ENCODE measurements around the gene KCNIP3.

KCNIP3 gene

DNA sequence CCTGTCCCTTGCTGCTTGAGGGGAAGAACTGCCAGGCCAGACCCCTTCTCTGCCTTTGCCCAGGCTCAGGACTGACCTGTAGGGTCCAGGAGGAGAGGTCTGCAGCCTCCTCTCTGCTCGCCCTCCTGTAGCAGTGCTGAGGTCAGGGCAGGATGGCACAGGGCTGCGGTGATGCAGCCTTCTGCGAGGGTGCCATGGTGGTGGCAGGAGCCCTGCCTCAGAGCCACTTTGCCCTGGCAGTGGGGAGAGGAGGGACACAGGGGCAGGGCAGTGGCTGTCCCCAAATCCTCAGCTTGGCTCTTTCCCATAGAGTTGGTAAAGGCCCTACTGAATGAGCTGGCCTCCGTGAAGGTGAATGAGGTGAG, 22.0 kb upstream of the KCNIP3 start:
- no peak for FAIRE-seq

DNA sequence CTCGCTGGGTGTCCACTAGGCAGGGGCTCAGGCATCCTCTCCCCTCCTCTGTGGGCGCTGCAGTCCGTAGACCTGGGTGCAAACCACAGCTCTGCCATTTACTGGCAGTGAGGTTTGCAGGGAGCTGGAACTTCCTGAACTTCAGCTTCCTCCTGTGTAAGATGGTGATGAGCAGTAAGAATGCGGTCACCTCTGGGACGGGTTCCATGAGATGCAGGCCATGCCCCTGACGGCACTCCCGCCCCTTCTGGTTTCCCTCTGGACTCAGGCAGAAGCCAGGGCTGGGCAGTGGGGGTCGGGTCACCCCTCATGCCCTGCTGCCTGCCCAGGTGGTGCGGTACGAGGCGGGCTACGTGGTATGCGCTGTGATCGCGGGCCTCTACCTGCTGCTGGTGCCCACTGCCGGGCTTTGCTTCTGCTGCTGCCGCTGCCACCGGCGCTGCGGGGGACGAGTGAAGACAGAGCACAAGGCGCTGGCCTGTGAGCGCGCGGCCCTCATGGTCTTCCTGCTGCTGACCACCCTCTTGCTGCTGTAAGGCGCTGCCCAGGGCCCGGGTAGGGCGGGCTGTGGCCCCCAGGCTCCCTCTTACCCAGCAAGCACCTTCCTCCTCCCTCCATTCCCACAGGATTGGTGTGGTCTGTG, 21.4 kb upstream of the KCNIP3 start:
- FAIRE-seq = no peak

DNA sequence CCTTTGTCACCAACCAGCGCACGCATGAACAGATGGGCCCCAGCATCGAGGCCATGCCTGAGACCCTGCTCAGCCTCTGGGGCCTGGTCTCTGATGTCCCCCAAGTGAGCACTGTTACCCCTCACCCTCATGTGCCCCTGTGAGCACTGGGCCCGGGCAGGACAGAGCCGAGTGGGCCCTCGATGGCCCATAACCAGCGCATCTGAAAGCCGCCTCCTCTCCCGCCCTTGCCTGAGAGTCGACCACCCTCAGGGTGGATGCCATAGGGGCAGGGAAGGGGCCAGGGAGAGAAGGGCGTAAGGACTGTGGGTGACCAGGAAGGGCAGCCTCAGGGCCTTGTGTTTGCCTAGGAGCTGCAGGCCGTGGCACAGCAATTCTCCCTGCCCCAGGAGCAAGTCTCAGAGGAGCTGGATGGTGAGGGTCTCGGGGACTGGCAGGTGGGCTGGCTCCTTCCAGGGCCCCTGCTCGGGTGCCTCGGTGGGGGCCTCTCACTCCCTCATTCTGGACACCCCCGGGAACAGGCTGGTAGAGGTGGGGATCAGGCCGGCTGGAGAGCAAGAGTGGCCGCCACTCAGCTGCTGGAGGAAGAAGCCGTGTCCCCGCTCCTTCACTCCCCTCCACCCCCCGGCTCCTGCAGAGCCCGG, 20.8 kb upstream of the KCNIP3 start:
- no peak for FAIRE-seq

DNA sequence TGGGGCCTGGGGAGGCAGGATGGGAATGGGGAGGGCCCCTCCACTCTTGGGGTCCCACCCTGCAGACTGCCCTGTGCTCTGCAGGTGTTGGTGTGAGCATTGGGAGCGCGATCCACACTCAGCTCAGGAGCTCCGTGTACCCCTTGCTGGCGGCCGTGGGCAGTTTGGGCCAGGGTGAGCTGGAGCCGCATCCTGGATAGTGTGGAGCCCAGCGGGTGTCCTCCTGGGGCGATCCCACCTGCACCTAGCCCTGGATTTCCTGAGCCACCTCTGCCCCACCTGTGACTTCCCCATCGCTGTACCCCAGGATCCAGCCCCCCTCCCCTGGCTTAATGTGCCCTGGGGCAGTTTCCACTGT, 20.3 kb upstream of the KCNIP3 start:
- FAIRE-seq = no peak

DNA sequence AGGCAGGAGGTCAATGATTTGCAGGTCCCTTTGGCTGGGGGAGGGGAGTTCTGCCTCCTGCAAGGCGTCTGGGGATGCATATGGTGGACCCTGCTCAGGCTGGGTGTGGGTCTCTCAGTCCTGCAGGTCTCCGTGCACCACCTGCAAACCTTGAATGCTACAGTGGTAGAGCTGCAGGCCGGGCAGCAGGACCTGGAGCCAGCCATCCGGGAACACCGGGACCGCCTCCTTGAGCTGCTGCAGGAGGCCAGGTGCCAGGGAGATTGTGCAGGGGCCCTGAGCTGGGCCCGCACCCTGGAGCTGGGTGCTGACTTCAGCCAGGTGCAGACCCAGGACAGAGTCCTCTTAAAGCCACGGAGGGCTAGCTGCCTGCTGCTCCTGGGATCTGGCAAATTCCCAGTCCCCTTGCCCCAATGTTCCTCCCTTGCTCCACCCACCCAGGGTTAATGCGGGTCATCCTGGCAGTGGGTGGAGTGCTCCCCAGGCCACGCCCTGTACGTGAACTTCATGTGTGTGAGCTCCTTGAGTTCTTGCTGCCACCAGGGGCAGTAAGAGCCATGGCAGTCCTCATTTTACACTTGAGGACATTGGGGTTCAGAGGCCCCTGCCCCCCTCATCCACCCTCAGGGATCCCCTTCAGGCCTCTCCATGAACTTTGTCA, 19.8 kb upstream of the KCNIP3 start:
- no peak for FAIRE-seq

DNA sequence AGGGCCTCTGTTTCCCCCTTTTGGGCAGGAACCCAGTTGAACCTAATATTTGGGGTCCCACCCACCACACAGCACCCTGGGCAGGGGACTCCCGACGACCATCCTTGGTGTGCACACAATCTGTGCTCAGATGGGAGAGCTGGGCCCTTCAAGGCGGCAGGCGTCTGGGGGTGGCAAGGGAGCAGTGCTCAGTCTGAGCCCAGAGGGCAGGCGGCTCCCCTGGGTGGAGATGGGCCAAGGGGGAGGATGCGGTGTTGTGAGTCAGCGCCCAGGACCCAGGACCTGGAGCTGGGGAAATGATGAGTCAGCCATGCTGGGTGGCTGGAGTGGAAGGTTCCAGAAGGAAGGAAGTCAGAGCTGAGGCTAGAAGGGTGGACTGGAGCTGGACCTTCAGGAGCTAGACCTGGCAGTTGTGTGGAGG, 19.1 kb upstream of the KCNIP3 start:
- no peak for FAIRE-seq

DNA sequence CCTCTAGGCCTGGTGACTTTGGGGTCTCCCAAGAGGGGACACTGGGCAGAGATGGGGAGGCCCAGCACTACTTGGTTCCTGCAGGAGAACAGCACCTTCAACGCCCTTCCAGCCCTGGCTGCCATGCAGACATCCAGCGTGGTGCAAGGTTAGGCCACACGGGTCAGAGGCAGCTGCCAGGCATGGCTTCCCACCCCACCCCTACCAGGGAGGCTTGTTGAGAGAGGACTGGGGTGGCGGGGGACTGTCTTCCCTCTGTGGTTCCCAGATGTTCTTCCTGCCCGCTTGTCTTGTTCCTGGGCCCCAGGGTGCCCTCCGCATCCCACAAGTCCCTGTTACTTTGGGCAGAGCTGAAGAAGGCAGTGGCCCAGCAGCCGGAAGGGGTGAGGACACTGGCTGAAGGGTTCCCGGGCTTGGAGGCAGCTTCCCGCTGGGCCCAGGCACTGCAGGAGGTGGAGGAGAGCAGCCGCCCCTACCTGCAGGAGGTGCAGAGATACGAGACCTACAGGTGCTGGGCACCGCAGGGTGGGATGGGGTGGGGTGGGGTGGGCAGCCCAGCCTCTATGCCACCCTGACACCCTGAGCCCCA, 18.4 kb upstream of the KCNIP3 start:
- no peak for FAIRE-seq

DNA sequence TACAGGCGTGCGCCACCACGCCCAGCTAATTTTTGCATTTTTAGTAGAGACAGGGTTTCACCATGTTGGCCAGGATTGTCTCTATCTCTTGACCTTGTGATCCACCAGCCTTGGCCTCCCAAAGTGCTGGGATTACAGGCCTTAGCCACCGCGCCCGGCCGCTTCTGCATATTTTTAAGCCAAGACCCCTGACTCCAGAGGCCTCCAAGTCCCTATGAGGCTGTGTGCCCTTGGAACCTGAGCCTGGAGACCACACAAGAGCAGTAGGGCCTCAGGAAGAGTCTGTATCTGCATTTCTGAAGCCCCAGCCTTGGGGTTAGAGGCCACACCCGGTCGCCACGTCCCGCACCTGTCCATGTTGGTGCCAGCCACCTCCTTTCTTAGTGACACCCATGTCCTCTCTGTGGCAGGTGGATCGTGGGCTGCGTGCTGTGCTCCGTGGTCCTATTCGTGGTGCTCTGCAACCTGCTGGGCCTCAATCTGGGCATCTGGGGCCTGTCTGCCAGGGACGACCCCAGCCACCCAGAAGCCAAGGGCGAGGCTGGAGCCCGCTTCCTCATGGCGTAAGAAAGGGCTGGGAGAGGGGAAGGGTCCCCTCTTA, 17.6 kb upstream of the KCNIP3 start:
- no peak for FAIRE-seq

DNA sequence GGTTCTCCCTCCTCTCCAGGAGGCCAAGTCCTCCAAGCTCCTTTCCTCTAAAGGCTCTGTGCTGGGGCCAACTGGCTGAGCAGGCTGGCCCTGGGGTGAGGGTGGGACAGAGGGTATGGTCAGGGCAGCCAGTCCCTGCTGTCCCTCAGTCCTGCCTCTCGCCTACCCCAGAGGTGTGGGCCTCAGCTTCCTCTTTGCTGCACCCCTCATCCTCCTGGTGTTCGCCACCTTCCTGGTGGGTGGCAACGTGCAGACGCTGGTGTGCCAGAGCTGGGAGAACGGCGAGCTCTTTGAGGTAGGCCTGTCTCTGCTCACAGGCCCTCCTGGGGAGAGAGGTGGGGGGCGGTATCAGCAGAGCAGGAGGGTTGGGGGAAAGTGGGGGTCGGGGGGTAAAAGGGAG, 16.1 kb upstream of the KCNIP3 start:
- no peak for FAIRE-seq

DNA sequence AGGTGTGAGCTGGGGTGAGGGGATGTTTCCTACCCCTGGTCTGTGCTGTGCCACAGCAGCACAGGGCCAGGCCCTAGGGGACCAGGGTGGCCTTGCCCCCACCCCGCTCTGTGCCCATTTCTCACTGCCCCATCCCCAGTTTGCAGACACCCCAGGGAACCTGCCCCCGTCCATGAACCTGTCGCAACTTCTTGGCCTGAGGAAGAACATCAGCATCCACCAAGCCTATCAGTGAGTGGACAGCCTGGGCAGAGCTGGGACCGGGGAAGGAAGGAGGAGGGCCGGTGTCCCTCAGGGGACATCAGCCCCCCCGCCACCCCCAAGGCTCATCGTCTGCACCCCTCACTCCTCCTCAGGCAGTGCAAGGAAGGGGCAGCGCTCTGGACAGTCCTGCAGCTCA, 15.4 kb upstream of the KCNIP3 start:
- FAIRE-seq = no peak

DNA sequence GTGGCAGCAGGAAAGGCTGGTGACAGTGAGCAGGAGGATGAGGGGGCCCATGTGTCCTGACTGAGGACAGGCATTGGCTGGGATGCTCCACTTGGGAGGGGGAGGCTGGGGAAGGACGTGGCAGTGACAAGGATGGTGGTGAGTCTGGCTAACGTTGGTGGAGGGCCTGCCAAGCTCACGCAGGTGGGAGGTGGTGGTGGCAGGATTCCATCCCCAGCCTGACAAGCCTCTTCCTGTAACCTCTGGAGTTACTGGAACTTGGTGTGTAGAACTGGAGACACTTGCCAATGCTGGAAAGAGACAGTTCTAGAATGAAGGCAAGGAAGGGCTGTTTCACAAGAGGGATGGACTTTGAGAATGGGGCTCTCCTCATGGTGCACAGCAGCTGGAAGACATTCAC, 14.7 kb upstream of the KCNIP3 start:
- no peak for FAIRE-seq

DNA sequence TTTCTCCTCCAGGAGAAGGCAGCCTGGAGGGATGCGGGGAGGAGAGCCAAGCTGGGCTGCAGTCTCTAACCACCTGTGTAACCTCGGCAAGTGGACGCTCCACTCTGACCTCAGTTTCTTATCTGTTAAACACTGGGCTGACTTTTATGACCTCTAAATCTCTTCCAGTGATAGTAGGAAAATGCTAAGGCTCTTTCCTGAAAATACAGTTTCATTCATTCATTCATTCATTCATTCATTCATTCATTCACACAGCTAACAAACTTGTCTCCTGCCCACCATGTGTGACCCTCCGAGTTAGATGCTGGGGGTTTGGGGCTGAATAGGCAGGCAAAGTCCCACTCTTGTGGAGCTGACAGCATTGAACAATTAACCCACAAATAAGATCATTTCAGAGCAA, 13.6 kb upstream of the KCNIP3 start:
- FAIRE-seq = no peak

DNA sequence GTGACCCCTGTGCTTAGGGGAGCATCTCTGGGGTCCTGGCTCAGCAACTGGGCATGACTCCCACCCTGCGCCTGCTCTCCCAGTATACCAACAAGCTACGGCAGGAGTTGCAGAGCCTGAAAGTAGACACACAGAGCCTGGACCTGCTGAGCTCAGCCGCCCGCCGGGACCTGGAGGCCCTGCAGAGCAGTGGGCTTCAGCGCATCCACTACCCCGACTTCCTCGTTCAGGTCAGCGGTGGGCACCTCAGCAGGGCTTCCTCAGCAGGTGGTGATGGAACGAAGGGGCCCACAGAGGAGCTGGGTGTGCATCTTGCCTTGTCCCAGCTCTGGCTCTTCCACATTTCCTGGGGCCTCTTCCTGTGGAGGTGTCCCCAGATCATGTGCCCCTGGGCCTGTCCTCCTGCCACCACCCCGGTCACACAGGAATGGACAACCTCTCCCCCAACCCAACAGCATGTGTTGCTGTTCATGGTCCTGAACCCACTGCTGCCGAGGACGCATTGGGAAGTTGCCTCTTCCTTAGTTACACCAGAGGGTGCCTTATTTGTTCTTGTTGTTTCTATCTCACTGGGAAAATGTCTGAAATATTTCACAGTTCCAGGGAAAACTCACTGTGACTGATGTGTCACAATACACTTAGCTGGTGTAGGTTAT, 12.1 kb upstream of the KCNIP3 start:
- FAIRE-seq = no peak

DNA sequence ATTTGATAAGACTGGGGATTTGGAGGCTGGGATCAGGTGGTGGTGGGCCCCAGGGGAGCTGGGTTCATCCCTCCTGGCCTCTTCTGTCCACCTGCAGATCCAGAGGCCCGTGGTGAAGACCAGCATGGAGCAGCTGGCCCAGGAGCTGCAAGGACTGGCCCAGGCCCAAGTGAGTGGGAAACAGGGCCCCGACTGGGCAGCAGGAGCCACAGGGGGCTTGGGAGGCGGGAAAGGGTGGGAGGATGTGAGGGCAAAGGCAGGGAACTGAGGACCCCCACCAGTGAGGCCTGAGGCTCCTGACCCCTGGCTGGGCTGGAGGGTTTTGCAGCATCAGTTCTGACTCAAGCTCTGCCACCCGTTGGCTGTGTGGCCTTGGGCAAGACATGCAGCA, 11.6 kb upstream of the KCNIP3 start:
- FAIRE-seq = no peak

DNA sequence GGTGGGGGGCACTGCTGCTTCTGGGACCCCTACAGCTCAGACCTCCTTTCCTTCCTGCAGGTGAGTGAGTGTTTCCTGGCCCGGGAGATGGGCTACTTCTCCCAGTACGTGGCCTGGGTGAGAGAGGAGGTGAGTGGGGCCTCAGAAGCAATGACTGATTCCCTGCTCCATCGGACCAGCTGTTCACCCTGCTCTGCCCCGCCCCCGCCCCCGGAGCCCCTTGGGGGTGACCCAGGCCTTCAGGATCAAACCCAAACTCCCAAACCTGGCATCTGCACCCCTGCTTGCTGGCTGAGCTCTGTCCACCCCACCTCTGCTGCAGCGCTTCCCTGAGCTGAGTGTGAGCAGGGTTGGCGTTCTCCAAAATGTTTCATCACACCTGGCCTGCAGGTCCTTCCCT, 9.8 kb upstream of the KCNIP3 start:
- no peak for FAIRE-seq

DNA sequence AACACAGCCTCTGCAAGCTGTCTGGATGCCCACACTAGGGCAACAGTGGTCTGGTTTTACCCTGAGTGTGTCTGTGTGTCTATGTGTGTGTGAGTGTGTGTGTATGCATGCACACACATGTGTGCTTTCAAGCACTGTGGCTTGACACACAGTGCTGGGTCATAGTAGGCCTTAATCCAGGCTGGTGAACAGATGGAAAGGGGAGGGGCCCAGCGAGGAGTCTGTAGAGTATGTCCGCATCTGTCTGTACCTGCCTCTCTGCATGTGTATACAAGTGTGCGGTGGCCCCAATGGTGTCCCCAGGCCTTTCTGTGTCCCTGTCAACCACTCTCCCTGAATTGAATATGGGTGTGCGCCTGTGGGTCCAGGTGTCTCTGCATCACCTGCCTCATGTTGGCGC, 9.3 kb upstream of the KCNIP3 start:
- no peak for FAIRE-seq

DNA sequence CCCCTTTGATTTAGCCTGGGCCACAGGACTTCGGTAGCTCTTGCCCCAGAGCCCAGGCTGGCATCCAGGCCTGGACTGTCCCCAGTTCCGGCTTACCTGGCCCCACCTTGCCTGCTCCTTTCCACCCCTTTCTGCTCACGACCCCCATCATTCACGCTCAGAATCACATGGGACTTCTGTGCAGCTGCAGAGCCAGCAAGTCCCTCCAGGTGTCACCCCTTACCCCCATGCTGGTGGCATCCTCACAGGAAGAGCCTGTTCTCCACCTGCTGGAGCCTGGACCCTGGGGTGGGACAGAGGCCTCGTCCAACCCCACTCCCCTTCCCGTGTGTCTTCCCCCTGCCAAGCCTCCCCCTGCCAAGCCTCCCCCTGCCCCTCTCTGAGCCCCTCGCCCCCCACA, 7.9 kb upstream of the KCNIP3 start:
- no peak for FAIRE-seq

DNA sequence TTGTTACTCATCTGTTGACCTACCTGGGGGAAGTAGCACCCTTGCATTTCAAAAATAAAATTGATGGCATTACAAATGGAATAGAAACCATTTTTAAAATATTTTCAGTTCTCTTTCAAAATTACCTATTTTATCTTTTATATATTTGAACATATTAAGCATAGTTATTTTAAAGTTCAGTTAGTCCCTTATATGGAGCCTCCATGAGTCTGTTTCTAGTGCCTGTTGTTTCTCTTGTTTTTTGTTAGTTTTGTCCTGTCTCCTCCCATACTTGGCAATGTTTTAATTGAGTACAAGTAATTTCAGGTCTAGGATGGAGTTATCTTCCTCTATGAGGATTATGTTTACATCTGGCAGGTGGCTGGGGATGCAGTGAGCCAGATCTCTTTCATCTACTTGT, 5.9 kb upstream of the KCNIP3 start:
- FAIRE-seq = no peak

DNA sequence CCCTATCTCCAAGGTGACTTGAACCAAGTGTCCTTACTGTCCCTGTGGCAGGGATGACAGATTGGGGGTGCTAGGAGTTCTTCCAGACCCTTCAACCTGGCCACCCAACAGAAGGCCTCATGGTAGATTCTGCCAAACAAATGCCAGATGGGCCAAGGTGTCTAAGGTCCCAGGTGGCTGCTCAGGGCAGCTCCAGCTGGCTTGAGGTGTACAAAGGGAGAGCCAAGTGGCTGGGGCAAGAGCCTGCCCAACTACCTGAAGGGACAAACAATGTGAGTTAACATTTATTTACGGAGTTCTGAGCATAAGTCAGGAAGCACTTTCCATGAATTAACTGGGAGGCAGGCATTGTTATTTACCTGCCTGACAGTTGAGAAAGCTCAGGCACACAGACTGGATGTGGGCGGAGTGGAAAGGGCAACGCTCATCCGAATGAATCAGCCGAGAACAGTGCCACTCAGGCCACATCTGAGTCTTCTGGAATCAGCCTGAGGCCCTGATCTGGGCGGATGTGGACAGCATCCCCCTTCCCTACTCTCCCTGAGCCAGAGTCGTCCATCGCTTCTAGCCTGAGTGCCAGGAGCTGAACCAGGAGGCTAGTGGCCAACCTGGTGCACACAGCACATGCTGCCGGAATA, 4.4 kb upstream of the KCNIP3 start:
- FAIRE-seq = no peak

DNA sequence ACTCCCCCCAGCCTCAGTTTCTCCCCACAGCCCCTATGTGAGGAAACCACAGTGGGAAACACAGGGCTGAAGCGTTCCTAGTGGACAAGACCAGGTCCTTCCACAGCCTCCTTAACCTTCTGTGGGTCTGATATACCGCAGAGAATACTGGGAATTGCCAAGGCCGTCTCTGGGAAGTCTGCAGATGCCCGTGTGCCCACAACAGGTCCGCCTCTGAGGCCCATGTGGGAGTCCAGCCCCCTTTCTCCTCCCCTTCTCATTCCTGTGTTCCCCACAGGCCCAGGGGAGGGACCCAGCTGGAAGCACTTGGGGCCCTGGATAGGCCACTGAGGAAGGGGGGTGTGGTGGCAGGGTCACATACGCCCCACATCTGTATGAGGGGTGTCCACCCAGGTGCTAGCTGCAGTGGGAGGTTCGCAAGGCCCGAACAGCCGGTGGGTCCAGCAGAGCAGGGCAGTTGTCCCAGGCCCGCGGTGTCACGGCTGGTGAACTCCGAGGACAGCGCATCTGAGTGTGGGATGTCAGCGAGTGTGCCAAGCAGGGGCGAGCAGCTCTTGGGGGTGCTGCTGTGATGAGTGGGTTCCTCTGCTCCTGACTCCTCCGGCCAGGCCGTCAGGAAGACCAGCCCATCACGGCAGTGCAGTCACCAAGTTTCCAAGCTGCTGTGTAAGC, 2.4 kb upstream of the KCNIP3 start:
- FAIRE-seq = no peak

DNA sequence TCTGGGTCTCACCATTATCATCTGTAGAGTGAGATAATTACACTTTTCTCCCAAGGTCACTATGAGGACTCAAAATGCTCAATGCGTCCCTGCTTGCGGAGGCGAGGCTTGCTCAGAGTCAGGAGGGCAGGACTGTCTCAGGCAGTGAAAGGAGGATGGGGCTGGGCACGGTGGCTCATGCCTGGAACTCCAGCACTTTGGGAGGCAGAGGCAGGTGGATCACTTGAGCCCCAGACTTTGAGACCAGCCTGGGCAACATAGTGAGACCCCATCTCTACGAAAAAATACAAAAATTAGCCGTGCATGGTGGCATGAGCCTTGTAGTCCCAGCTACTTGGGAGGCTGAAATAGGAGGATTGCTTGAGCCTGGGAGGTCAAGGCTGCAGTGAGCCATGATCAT, 1.8 kb upstream of the KCNIP3 start:
- FAIRE-seq = no peak

DNA sequence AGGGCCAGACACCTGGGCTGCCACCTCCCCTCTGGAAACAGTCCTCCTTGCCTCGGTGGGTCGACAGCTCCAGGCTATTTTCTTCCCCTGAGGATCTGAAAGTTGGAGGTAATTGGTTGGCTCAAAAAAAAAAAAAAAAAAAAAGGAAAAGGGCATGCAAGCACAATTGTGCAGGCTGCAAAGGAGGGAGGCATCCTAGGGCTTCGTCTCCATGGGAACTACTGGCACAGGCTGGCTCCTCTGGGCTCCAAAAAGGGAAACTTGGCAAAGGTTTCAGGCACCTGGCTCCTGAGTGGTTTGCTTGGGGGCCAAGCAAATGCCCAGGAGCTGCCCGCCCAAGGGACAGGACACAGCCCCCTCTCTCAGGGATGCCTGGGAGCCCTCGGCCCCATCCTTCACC, 1.1 kb upstream of the KCNIP3 start:
- no peak for FAIRE-seq

Measured in G401.6 (cell line).